Skeletal muscle satellite cell (primary cell): ENCODE results near the gene SPTAN1.

Experiments used
- H3K27me3 ChIP-seq: 2 replicates; pipeline ENCODE4 v1.7.0; 2013; ENCODE audit warnings: low read length; ENCODE audit not compliant: control insufficient read depth, insufficient read depth
- H3K36me3 ChIP-seq: 2 replicates; pipeline ENCODE4 v1.7.0; 2013; ENCODE audit warnings: mild to moderate bottlenecking, control low read depth, low read length; ENCODE audit not compliant: insufficient read depth
- H3K4me1 ChIP-seq: 2 replicates; pipeline ENCODE4 v1.7.0; 2013; ENCODE audit warnings: low read length; ENCODE audit not compliant: control insufficient read depth, insufficient read depth
- H3K4me2 ChIP-seq: 2 replicates; pipeline ENCODE4 v1.7.0; 2013; ENCODE audit warnings: mild to moderate bottlenecking, low read length
- H3K4me3 ChIP-seq: 2 replicates; pipeline ENCODE4 v1.7.0; 2013; ENCODE audit warnings: low read length
- H3K9ac ChIP-seq: 2 replicates; pipeline ENCODE4 v1.7.0; 2013; ENCODE audit warnings: mild to moderate bottlenecking, low read depth, low read length, moderate library complexity
- H3K9me3 ChIP-seq: replicated peaks from 2 replicates; pipeline ENCODE4 v1.7.0; 2013; ENCODE audit warnings: mild to moderate bottlenecking, control low read depth, low read length

The SPTAN1 gene

DNA sequence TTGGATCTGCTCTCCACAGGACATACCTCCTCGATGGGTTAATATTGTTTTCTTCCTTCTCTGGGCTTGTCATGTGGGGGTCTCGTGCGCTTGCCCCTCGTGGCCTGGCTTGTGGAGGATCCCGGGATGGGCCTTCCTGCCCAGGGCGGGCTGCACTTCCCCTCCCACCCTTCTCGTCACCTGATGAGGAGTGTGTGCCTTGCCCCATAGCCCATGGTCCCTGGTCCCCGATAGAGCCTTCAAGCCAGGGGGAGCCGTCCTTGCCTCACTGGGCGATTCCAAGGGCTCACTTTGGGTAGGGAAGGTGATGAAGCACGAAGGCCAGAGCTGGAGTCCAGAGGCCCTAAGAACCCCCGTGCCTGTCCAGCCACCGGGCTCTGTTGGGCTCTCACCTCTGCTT, 75.5 kb downstream of the SPTAN1 start:
- Histone ChIP-seq H3K9me3 (no peaks in the 10 kb centered on the region), H3K4me3 (no peak overlapping the region), H3K36me3 (peaks cover 83% of the 10 kb centered on the region), H3K9ac (no peak overlapping the region), H3K27me3 (no peaks in the 10 kb centered on the region), H3K4me1 (peaks cover 6% of the 10 kb centered on the region), H3K4me2 (no peak overlapping the region)

DNA sequence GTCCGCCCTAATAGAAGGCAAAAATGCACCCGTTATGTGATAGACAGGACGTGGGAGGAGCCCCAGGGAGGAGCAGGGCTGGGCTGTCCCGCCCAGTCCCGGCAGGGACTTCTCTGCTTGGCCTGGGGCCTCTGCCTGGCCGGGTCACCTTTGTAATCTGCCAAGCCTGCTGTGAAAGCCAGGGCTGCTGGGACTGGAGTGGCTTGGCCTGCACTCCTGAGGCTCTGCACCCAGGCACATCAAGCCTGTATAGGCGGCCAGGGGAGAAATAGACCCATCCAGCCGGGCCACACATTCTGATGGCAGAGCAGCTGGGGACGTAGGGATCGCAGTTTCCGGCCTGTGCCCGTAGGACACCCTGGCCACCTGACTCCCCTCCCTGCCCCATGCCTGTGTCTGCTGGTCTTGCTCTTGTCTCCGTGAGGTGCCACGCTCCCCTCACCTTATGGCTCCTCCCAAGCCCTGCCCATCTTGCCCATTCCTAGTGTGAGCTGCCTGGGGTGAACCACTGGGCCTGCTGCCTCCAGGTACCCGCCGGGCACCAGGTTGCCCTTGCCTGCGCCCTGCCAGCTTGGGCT, 76.2 kb downstream of the SPTAN1 start:
- Histone ChIP-seq H3K9me3 (no peaks in the 10 kb centered on the region), H3K4me3 (no peak overlapping the region), H3K4me1 (peaks cover 6% of the 10 kb centered on the region), H3K4me2 (no peak overlapping the region), H3K36me3 (peaks cover 89% of the 10 kb centered on the region), H3K27me3 (no peaks in the 10 kb centered on the region), H3K9ac (no peak overlapping the region)

DNA sequence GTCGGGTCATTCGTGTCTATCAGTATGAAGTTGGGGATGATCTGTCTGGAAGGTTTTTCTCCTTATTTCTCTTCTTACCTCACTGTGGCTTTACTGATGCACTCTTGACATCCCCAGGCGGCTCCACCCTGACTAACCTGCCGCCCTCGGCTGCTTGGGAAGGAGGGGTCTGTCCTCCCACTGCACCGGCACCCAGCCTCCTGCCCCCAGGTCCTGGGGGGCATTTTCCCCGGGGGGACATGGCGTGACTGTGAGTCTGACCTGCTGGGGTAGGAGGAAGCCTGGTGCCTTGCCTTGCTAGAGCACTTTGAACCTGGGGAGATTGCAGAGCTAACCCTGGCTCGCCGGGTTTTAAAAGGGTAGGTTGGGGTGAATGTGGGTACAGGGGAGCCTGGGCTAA, 76.7 kb downstream of the SPTAN1 start:
- Histone ChIP-seq H3K4me1 (peaks cover 6% of the 10 kb centered on the region), H3K36me3 (peaks cover 91% of the 10 kb centered on the region), H3K4me3 (no peak overlapping the region), H3K9me3 (no peaks in the 10 kb centered on the region), H3K4me2 (no peak overlapping the region), H3K9ac (no peak overlapping the region), H3K27me3 (no peaks in the 10 kb centered on the region)

DNA sequence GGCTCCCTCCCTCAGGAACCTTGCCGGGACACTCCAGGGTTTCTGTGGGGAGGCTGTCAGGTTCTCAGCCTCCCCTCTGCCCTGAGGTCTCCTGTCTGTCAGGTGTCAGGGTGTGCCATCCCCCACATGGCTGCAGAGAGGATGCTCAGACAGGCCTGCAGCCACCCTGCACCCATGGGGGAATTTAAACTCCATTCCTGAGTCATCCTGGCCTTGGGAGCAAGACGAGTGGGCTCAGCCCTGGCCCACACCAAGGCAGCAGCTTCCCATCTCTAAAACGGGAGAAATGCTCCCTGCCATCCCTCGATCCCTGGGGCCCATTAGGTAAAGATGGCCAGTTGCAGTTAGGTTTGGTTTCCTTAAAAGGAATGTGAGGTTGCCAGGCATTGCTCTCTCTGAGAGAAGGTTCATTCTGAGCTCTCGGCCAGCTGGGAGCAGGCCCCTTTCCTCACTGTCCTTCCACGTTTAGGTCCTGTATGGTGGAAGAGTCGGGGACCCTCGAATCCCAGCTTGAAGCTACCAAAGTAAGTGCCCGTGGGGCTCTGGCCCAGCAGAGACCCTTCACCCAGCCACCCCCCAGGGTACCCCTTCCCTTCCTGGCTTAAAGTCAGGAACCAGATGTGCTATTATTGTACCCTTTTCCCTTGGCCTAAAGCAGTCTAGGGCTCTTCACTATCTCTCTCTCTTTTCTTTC, 77.6 kb downstream of the SPTAN1 start:
- H3K9ac ChIP-seq = no peak overlapping the region
- H3K9me3 ChIP-seq = no peaks in the 10 kb centered on the region
- H3K4me1 ChIP-seq = peaks cover 14% of the 10 kb centered on the region
- H3K4me2 ChIP-seq = no peak overlapping the region
- peaks cover 91% of the 10 kb centered on the region for H3K36me3 ChIP-seq
- H3K27me3 ChIP-seq = no peaks in the 10 kb centered on the region
- no peak overlapping the region for H3K4me3 ChIP-seq

DNA sequence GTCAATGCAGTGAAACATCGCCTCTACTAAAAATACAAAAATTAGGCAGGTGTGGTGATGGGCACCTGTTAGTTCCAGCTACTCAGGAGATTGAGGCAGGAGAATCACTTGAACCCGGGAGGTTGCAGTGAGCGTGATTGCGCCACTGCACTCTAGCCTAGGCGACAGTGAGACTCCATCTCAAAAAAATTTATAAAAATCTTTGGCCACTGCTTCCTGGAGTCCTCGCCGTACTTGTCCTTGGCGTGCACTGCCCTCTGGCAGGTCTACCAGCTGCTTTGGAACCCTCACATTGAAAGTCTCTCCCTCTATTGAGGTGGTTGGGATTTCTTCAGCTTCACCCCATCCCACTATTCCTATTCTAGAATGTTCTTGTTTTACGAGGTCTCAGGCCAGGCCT, 79.2 kb downstream of the SPTAN1 start:
- Histone ChIP-seq H3K36me3 (peaks cover 75% of the 10 kb centered on the region), H3K4me2 (no peak overlapping the region), H3K4me3 (no peak overlapping the region), H3K9me3 (no peaks in the 10 kb centered on the region), H3K4me1 (peaks cover 29% of the 10 kb centered on the region), H3K9ac (no peak overlapping the region), H3K27me3 (no peaks in the 10 kb centered on the region)

DNA sequence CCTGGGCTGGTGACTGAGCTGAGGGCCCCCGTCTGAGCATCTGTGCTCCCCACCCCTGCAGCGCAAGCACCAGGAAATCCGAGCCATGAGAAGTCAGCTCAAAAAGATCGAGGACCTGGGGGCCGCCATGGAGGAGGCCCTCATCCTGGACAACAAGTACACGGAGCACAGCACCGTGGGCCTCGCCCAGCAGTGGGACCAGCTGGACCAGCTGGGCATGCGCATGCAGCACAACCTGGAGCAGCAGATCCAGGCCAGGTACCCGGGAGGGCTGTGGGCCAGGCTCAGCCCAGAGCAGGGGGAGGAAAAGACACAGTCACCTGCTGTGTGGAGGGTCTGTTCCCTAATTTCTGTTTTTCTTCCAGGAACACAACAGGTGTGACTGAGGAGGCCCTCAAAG, 79.7 kb downstream of the SPTAN1 start:
- H3K9ac ChIP-seq = no peak overlapping the region
- H3K9me3 ChIP-seq = no peaks in the 10 kb centered on the region
- H3K4me2 ChIP-seq = no peak overlapping the region
- H3K27me3 ChIP-seq = no peaks in the 10 kb centered on the region
- H3K4me1 ChIP-seq = peaks cover 34% of the 10 kb centered on the region
- no peak overlapping the region for H3K4me3 ChIP-seq
- peaks cover 73% of the 10 kb centered on the region for H3K36me3 ChIP-seq

DNA sequence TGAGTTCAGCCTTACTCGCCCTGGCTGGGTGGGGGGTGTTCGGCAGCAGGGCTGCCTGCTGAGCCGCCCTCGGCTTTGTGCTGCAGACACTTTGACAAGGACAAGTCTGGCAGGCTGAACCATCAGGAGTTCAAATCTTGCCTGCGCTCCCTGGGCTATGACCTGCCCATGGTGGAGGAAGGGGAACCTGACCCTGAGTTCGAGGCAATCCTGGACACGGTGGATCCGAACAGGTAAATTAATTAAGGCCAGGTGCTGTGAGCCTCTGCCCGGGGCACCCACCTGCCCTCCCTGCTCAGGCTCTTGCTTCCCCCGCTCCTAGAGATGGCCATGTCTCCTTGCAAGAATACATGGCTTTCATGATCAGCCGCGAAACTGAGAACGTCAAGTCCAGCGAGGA, 80.1 kb downstream of the SPTAN1 start:
- Histone ChIP-seq H3K36me3 (peaks cover 72% of the 10 kb centered on the region), H3K27me3 (no peaks in the 10 kb centered on the region), H3K4me2 (no peak overlapping the region)

DNA sequence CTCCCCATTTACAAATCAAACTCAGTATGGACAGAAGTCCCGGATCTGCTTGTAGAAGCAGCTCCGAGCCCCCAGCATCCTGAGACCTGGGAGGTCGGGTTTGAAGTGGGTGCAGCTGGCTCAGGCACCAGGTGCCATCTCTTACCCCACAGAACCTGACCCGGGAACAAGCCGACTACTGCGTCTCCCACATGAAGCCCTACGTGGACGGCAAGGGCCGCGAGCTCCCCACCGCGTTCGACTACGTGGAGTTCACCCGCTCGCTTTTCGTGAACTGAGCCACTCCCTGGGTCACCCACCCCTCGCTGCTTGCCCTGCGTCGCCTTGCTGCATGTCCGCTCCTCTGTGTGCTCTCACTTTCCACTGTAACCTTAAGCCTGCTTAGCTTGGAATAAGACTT, 80.7 kb downstream of the SPTAN1 start:
- H3K4me2 ChIP-seq = no peak overlapping the region
- no peak overlapping the region for H3K4me3 ChIP-seq
- peaks cover 42% of the 10 kb centered on the region for H3K4me1 ChIP-seq
- no peaks in the 10 kb centered on the region for H3K27me3 ChIP-seq
- no peaks in the 10 kb centered on the region for H3K9me3 ChIP-seq
- peaks cover 66% of the 10 kb centered on the region for H3K36me3 ChIP-seq
- no peak overlapping the region for H3K9ac ChIP-seq

More for the DNA sequence above, 80.1 kb downstream of the SPTAN1 start:
- Histone ChIP-seq H3K4me1 (peaks cover 38% of the 10 kb centered on the region), H3K9ac (no peak overlapping the region), H3K4me3 (no peak overlapping the region), H3K9me3 (no peaks in the 10 kb centered on the region)

DNA sequence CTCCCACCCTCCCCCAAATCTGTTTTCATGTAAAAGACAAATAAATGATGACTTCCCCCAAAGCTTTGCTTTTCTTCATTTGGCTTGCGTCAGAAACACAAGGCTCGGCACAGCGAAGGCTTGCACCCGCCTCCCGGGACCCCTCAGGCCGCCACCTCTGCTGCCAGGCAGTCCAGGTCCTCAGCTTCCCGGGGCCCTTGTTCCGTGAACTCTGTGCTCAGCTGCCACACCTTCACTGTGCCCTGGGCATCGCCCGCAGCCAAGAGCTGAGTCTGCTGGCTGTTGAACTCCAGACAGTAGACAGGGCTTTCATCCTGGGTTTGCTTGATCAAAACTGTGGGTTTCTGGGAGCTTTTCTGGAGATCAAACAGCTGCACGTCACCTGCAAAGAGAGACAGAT, 81.2 kb downstream of the SPTAN1 start:
- peaks cover 61% of the 10 kb centered on the region for H3K36me3 ChIP-seq
- H3K9me3 ChIP-seq = no peaks in the 10 kb centered on the region
- no peaks in the 10 kb centered on the region for H3K27me3 ChIP-seq
- no peak overlapping the region for H3K4me3 ChIP-seq
- no peak overlapping the region for H3K9ac ChIP-seq
- no peak overlapping the region for H3K4me2 ChIP-seq
- peaks cover 37% of the 10 kb centered on the region for H3K4me1 ChIP-seq

DNA sequence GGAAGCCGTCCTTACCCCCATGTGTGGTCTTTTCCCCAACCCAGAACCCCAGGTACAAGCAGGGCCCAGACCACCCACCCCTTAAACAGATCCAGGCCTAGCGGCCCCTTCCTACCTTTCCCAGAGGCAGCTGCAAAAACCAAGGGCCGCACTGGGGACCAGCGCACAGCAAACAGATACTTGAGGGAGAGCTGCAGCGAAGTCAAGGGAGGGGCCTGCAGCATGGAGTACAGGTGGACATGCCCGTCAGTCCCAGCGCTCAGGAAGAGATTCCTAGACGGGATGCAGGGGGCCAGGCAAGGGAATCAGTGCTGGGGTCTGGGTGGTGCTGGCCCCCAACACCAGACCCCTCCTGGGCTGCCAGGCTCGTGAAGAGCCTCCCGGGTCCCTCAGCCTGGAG, 81.7 kb downstream of the SPTAN1 start:
- peaks cover 56% of the 10 kb centered on the region for H3K36me3 ChIP-seq
- H3K4me1 ChIP-seq = peaks cover 37% of the 10 kb centered on the region
- peak overlapping the region; percentile 70 for H3K9ac ChIP-seq

DNA sequence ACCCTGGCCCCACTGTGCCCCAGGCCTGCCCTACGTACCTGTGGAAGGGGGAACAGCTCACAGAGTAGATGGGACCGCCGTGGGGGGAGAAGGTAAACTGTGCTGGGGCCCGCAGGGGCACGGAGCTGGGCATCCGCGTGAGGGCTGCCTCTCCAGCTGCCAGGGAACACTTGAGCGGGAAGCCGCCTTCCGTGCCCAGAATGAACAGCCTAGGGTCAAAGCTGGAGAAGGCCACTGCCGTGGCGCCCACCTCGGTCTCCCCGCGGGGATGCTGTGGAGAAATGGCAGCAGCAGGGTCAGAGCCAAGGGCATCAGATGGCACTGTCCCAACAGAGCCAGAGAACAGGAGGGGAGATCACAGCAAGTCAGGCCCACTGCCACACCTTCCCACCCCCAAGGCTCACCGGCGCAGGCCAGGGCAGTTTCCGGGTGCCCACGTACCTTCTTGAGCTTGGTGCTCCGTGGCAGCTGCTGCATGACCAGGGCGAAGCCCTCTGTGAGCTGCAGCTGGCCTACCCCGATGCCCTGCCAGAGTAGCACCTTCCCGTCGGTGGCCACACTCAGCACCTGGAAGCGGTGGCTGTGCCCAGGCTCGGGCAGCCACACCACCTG, 82.4 kb downstream of the SPTAN1 start:
- H3K9me3 ChIP-seq = no peaks in the 10 kb centered on the region
- H3K27me3 ChIP-seq = no peaks in the 10 kb centered on the region
- peaks cover 37% of the 10 kb centered on the region for H3K4me1 ChIP-seq
- peak overlapping the region; percentile 70 for H3K9ac ChIP-seq
- H3K36me3 ChIP-seq = peaks cover 49% of the 10 kb centered on the region
- H3K4me3 ChIP-seq = peak overlapping the region; percentile 46
- H3K4me2 ChIP-seq = peak overlapping the region; percentile 77

More for the DNA sequence above, 81.7 kb downstream of the SPTAN1 start:
- H3K4me3 ChIP-seq = no peak overlapping the region
- H3K4me2 ChIP-seq = peak overlapping the region; percentile 77
- H3K27me3 ChIP-seq = no peaks in the 10 kb centered on the region
- H3K9me3 ChIP-seq = no peaks in the 10 kb centered on the region
